ENCODE data around the gene OR52K1. TPM values are rescaled to one million over a fixed set of nuclear protein-coding genes. Genes with fewer than 3 reads are reported as not detected.

Gene OR52K1
- polyA plus RNA-seq, 3 donors: 1.6 TPM; not detected in 2

GRCh38 chr11:4522339-4522738 lies 39.9 kb downstream of the OR52K1 start:
- no peak overlapping the region for H3K27ac Mint-ChIP-seq
- DNase-seq: no peak
- H2AFZ ChIP-seq (ENCODE audit: insufficient read depth, low read depth, low read length, poor library complexity, severe bottlenecking): no peak overlapping the region
- no peaks in the 10 kb centered on the region for H3K79me2 ChIP-seq (ENCODE audit: insufficient read depth, low read length)
- H4K20me1 ChIP-seq (ENCODE audit: insufficient read depth, low read length): no peaks in the 10 kb centered on the region
- no peaks in the 10 kb centered on the region for H3K9me3 ChIP-seq (replicated peaks in 1 of 2; ENCODE audit: control insufficient read depth in 1 of 2, insufficient read depth in 1 of 2, low read length in 2 of 2)
- no peak overlapping the region for H3K4me2 ChIP-seq (replicated peaks; ENCODE audit: extremely low read depth, low read length, poor library complexity, severe bottlenecking)
- no peak overlapping the region for H3K4me3 Mint-ChIP-seq
- no peaks in the 10 kb centered on the region for H3K36me3 ChIP-seq (replicated peaks in 1 of 2; ENCODE audit: control insufficient read depth in 1 of 2, insufficient read depth in 2 of 2, low read length in 2 of 2)
- H3K27me3 ChIP-seq (ENCODE audit: control insufficient read depth in 2 of 2, insufficient read depth in 2 of 2, low read length in 2 of 2): no peaks in the 10 kb centered on the region
- H3K4me1 Mint-ChIP-seq: no peaks in the 10 kb centered on the region
- intact Hi-C loops (cut with micrococcal nuclease): no loop called here
- no peak overlapping the region for H3K4me3 ChIP-seq (replicated peaks in 1 of 3; ENCODE audit: low read depth in 2 of 3, low read length in 3 of 3)
- no peak overlapping the region for H3K27ac ChIP-seq (ENCODE audit: low read depth in 1 of 2, low read length in 2 of 2)
- no peaks in the 10 kb centered on the region for H3K4me1 ChIP-seq (ENCODE audit: control insufficient read depth in 1 of 2, insufficient read depth in 2 of 2, low read length in 2 of 2)
- peaks cover 0 to 5% (median 2%) of the 10 kb centered on the region in 7 donors for H3K9me3 Mint-ChIP-seq
- TF ChIP-seq CTCF (IDR thresholded peaks at IDR 0.05): no peak
- H3K27me3 Mint-ChIP-seq (ENCODE audit: low read depth in 3 of 3): peaks cover 10 to 14% (median 10%) of the 10 kb centered on the region in 3 donors
- 100% methylated on average over 1 of the region's 2 CpGs for WGBS (ENCODE audit: insufficient coverage)
- H3K36me3 Mint-ChIP-seq: peaks cover 0 to 8% of the 10 kb centered on the region in 2 donors
- H3K9ac ChIP-seq (ENCODE audit: insufficient read depth, low read length, poor library complexity, severe bottlenecking): no peak overlapping the region

- Histone ChIP-seq H3K79me2 (ENCODE audit: insufficient read depth, low read length) (no peaks in the 10 kb centered on the region), H3K4me3 (replicated peaks in 1 of 3; ENCODE audit: low read depth in 2 of 3, low read length in 3 of 3) (no peak overlapping the region), H3K9me3 (replicated peaks in 1 of 2; ENCODE audit: control insufficient read depth in 1 of 2, insufficient read depth in 1 of 2, low read length in 2 of 2) (no peaks in the 10 kb centered on the region), H3K4me1 (ENCODE audit: control insufficient read depth in 1 of 2, insufficient read depth in 2 of 2, low read length in 2 of 2) (no peaks in the 10 kb centered on the region), H3K27me3 (ENCODE audit: control insufficient read depth in 2 of 2, insufficient read depth in 2 of 2, low read length in 2 of 2) (no peaks in the 10 kb centered on the region), H3K36me3 (replicated peaks in 1 of 2; ENCODE audit: control insufficient read depth in 1 of 2, insufficient read depth in 2 of 2, low read length in 2 of 2) (no peaks in the 10 kb centered on the region), H2AFZ (ENCODE audit: insufficient read depth, low read depth, low read length, poor library complexity, severe bottlenecking) (no peak overlapping the region), H3K9ac (ENCODE audit: insufficient read depth, low read length, poor library complexity, severe bottlenecking) (no peak overlapping the region), H4K20me1 (ENCODE audit: insufficient read depth, low read length) (no peaks in the 10 kb centered on the region), H3K4me2 (replicated peaks; ENCODE audit: extremely low read depth, low read length, poor library complexity, severe bottlenecking) (no peak overlapping the region), H3K27ac (ENCODE audit: low read depth in 1 of 2, low read length in 2 of 2) (no peak overlapping the region)
- intact Hi-C loops (cut with micrococcal nuclease): no loop called here
- no peaks in the 10 kb centered on the region for H3K4me1 Mint-ChIP-seq
- no peak overlapping the region for H3K4me3 Mint-ChIP-seq
- H3K27me3 Mint-ChIP-seq (ENCODE audit: low read depth in 3 of 3): peaks cover 9 to 14% (median 10%) of the 10 kb centered on the region in 3 donors
- H3K9me3 Mint-ChIP-seq: peaks cover 0 to 5% (median 2%) of the 10 kb centered on the region in 7 donors
- DNase-seq: no peak
- WGBS (ENCODE audit: insufficient coverage): 100% methylated on average over 2 of the region's 6 CpGs
- no peak overlapping the region for H3K27ac Mint-ChIP-seq
- H3K36me3 Mint-ChIP-seq: peaks cover 0 to 8% of the 10 kb centered on the region in 2 donors
- TF ChIP-seq CTCF (IDR thresholded peaks at IDR 0.05): no peak
Observed at GRCh38 chr11:4522752-4523151, 40.3 kb downstream of the OR52K1 start.

All from CD14-positive monocyte (primary cell).